NAMALWA (cell line): ENCODE results near the gene NFU1.

Experiments
- DNase-seq: peaks from one replicate; pipeline ENCODE4 v3.0.0-alpha.2; 2015; ENCODE audit warnings: low spot score

Gene NFU1

DNA sequence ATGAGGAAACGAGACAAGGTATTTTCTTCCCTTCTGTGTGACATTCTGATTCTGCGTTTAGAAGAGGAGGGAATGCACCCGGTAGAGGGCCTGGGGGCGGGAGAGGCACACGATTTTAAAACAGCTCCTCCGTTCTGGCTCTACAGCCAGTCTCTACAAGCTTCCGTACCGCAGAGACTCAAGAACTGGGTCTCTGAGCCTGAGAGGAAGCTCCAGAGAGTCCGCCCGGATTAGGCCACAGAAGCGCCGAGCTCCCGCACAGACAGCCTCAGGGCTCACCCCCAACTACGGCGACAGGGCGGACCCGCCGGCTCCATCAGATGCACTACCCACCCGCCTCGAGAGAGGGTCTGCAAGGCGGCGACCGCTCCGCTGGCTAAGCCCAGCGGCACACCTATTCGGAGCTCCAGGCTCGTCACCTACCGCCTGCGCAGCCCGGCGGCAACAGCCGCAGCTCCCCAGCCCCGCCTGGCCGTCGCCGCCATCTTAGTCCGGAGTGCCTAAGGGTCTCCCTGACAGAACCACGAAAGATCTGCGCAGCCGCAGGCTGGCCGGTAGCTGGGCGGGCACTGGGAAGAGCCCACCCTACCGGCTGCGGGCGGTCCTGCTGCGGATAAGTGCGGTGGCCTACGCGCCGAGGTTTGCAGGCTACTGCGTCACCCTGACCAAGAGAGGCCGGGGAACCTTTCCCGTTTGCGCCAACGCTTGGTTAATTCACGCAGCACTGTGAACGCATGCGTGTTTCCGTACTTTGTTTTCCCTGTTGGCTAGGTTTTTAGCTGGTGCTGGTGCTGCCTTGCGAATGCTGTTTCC, at the start of gene NFU1:
Gene NFU1 (minus strand): TSS at position 498 of the 813 bp plus-strand sequence. CDS start 13 bp downstream, at position 485.
- peak; percentile 94 for DNase-seq

DNA sequence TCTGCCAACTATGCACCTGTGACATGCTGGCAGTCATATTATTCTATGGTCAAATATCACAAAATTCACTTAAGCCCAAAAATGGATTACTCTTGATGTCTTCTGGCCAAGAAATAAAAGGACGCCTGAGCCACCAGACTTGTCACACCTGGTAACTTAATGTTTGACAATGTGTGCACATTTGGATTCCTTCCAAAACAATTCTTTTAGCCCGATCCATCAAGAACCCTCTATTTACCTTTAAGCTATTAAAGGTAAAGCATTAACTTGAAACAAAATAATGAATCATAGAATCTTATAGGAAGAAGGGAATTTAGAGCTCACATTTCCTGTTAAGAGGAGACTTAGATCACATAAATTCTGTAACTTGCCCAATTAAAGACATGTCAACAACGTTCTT, 46.5 kb upstream of the NFU1 start:
- no peak for DNase-seq

DNA sequence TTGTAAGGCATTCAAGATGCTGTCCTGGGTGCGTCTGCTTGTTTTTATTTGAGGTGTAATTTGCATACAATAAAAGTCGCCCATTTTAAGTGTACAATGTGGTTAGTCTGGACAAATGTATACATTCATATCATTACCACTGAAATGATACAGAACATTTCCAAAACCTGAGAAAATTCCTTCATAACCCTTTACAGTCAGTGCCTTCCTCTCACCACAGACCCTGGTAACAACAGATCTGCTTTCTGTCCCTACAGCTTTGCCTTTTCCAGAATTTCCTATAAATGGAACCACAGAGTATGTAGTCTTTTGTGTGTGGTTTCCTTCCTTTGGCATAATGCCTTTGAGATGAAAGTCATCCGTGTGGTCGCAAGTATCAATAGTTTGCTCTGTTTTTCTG, 45.8 kb upstream of the NFU1 start:
- DNase-seq = no peak

DNA sequence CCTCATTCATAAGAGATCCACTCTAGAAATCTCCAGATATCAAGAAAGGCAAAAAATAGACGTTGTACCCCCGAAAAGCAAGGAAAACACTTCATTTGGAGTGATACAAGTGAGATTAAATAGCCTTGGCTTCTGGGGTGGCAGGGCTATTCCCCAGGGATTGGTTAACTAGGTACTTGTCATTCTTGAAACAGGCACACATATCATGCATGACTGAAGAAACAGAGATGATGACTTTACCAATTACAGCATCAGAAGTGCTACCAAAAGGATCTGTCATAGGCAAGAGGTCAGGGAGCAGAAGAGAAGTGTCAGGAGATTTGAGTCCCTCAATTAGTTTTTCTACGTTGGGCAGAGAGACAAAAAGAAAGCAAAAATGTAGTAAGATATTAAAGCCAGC, 45.2 kb upstream of the NFU1 start:
- peak; percentile 9 for DNase-seq

DNA sequence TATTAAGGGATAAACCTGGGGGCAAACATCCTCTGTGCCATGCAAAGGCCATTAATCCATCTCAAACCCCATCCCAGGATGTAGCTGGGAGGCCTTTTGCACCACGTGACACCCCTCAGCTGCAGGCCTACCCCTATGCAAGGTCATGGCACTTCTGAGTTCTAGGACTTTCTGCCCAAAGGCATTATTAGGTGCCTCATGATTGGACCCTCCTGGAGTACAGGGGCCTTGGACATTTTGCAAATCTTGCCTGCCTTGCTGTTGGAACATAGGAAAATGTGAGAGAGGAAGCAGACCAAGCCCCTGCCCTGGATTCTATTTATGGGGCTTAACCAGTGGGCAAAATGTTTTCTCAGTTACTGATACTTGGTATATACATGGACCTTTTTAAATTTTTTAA, 44.2 kb upstream of the NFU1 start:
- DNase-seq = no peak

DNA sequence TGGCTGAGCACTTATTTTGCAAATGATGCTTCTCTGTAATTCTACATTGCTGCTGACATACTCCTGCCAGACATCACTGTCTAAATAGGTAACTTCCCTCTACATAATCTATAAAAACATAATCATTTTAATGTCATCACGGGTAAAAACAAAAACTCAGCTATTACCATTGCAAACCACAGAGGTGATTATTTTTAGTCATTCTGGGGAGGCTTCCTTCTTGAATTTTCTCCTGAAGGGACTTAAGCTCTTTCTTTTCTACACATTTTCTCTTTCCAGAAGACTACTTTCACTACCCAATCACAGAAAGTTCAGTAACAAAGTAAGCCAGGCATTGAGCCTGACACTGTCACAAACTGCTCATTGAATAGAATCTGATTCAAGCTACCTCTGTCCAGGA, 40.4 kb upstream of the NFU1 start:
- no peak for DNase-seq

DNA sequence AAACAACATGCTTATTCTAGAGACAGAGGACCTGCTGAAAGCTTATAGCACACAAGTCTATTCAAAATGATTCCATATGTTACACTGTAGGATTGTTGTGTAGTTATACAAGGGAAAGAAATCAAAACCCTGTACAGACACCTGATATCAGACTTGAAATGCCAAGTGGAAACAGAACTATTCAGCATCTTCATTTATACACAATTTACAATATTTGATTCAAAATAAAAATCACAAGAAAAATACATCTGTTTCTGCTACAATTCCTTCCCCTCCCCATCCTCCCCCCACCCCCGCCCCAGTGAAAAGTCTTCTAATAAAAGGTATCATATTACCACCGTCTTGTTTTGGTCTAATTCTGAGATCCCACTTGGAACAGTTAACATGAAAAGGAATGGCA, 37.5 kb upstream of the NFU1 start:
- DNase-seq = no peak

DNA sequence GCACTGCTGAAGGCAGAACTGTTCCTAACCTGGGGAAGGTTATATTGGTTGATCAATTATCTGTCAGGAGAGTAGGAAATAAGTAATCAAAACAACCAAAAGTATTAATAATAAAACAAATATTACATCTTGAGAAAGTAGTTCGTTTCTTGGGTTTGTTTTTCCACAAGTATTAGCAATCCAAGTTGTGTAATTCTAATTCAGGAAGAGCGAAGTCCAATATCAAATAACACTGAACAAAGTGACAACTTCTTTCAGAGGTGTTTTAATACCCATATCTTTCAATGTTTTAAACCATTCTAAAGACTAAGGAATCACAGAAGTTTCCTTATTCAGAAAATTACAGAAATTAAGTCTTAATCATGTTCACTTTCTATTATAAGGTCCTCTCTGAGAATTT, 34.6 kb upstream of the NFU1 start:
- no peak for DNase-seq

DNA sequence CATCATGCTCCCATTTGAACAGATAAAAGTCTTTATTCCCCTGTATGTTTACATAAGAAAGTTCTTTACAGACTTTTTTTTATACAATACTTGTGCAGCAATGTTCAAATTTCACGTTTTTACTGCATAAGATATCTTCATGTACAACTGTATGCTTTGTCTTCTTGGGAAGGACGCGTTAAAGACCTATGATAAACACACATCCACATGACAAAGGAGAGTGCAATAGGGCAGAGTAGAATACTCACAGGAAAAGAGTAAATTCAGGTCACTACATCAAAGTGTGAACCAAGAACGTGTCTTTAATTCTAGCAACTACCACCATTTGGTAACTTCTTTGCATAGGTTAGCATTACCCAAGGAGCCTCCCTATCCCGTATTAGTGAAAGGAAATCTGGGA, 33.7 kb upstream of the NFU1 start:
- no peak for DNase-seq

DNA sequence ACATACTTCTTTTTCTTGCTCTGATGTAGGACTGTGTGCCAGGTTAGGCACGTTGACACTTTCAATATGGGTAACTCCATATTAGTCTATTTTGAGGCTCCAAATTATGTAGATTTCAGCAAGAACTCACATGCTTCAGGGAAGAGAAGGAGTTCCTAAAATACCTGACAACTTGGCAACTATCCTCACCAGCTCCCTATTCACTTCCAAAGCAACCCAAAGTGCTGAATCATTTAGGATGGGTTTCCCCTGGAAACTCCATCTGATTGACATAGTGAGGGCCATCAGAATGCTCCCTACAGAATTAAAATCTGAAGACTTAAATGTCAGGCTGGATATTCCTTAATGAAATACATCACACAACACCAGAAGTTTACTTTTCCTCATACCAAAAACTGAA, 32.5 kb upstream of the NFU1 start:
- no peak for DNase-seq

DNA sequence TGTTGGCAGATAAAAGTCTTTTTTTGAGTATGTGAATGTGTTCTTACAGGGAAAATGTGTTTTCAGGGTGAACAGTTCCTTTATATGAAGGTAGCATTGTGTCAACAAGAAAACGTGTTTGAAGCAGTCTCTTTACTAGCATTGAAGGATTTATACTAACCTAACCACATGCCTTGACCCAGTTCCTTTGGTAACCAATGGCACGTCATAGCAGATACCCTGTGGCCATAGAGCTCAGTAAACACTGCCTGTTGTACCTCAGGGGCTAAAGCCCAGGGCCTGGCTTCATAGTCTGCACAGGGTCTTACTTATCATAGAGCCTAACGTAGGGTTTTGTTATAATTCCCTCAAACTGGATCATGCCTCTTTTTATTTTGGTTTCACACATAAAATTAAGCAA, 32.1 kb upstream of the NFU1 start:
- DNase-seq = no peak

DNA sequence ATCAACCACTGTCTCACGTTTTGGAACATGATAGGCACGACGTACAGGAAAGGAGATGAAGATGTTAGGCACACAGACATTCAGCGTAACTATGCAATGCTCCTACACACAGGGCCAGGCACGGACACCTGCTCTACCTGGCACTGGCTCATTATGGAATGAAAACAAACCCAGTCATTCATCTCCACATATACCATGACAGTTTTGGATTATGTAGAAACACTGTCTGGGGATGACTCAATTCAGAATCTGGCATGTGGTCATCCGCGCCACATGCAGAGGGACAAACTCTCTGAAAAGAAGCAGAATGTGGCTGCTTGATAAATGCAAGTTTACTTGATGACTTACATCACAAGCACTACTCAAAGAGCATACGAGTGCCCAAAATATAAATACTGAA, 29.5 kb upstream of the NFU1 start:
- DNase-seq = no peak

DNA sequence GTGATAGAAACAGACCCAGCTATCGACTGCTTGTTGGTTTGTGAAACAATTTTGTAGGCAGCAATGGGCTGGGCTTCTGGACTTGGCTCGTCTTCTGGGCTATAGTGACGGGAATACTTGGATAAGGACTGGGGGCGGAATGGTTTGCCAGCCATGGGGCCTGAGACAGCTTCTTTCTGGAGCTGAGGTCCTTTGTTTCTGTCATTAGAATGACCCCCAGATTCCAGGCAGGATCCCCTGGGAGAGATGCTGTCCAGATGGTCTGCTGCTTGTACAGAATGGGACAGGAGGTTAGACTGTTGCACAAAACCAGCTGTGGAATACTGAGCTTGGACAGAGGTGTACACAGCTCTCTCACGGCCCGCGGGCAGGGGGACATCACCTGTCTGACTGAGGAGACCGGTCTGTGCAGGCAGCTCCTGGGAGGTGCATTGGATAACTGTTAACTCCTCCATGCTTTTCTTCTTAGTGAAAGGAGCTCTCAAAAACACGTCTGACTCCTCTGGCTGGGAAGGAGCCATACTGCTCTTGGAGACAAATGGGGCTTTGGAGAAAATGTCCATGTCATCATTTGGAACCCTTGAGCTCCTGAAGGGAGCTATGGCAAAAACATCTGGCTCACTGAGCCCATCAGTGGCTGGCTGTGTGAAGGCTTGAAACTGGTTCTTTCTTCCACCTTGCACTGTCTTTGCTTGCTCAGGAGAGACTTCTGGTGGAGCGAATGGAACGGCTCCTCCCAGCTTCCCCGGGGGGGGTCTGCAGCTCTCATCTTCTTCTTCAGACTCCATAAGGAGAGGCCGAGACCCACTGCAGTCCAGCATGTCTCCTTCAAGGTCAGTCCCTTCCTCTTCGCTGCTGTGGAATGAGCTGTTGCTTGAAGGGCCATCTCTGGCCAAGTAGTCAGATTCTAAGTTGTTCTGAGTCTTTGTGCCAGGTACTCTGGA, 28.6 kb upstream of the NFU1 start:
- no peak for DNase-seq

DNA sequence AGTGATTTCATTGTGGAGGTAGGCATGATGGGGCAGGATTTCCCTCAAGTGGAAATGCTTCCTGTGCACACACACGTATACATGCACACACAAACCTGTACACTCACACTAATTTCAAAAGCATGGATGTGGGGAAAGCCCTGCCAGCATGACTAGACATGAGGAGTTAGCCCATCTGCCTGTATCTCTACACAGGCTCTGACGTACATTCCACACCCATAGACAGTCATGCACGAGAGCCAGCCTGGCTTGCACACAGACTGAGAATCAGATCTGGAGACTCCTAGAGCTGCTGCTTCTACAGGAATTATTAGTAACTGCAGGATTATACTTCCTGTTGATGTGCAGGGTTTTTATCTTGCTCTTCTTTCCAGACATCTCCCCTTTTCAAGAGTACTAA, 27.3 kb upstream of the NFU1 start:
- no peak for DNase-seq

DNA sequence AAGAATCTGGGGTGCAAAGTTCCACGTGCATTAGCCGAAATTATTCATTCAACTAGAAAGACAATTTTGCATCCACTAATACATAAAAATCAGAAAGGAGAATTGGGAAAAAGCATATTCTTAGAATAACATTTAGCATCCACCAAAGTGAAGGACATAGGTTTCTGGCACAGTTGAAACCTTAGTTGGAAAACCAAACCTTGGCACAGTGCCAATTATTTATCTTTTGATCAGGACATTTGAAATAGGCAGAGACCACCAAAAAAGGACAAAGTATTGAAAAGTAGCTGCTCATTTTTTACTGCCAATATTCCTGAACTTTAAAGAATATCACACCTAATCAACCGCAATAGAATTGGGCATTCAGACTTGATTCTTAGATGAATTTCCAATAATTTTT, 25.5 kb upstream of the NFU1 start:
- no peak for DNase-seq

DNA sequence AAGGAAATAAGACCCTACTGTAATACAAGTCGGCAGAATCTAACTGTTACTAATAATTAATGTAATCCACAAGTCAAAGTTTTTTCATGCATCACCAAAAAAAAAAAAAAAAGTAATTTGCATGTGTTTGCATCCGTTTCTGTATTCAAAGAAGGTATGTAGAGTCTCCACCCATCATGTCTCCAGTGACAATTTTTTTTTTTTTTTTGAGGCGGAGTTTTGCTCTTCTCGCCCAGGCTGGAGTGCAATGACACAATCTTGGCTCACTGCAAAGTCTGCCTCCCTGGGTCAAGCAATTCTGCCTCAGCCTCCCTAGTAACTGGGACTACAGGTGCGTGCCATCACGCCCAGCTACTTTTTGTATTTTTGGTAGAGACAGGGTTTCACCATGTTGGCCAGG, 24.2 kb upstream of the NFU1 start:
- no peak for DNase-seq

DNA sequence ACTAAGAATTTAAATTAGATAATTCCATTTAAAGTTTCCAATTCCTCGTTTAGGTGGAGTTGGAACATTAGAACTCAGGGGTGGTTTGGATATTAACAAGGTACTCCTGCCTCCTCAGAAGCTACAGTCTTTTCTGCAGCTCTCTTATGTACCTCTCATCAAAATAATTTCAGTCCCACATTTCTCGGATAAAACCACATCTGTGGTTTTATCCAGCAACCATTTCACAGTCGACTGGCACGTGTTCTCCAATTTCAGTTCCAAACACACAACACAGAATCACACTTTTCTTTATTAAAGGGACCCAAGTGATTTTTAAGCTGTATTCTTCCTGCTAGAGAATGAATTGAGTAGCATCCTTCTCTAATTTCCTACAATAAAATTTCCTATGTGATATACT, 22.7 kb upstream of the NFU1 start:
- no peak for DNase-seq

DNA sequence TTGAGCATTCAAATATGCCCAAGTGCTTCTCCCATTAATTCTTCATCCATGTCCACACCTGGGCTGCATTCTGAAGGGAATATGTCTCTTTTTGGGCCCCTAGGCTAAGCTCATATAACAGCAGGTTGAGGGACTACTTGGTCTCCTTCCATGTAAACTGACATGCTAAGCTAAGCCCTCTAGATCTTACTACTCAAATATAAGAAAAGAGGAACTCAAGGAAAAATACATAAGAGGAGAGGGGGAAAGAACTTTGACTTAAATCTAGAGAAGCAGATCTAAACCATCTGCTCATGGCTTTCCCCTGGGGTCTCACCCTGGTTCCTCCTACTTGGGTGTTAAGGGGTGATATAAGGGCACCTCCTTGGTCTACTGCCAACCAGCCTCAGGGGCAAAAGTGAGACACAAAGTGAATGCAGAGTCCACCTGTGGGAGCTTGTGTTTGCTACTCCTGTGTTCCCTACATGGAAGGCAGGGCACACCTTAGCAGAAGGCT, 19.8 kb upstream of the NFU1 start:
- DNase-seq = no peak

DNA sequence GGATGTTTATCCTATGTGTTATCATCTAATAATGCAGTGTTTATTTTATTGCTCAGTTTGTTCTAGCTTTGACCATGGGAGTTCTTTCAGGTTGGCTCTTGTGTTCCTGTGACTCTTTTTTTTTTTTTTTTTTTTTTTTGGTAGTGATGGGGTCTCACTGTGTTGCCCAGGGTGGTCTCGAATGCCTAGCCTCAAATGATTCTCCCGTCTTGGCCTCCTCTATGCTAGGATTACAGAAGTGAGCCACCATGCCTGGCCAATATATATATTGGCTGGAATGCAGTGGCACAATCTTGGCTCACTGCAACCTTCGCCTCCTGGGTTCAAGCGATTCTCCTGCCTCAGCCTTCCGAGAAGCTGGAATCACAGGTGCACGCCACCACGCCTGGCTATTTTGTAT, 18.9 kb upstream of the NFU1 start:
- DNase-seq = no peak

DNA sequence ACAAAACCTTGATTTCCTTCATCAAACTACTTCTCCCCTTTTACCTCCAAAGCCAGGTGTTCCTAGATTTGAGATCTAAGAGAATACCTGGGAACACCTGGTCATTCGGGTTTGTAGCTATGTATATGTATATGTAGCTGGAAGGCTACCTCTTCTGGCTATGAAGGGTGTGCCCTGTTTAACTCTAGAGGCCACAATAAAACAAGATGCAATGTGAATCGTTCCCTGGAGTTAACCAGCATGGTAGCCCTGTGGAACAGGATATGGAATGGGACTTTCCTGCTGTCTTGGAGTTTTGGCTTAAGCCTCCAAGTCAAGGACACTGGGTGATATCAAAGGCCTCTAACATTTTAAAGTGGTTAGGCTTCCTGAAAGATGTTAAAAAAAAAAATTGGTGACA, 17.7 kb upstream of the NFU1 start:
- DNase-seq = no peak

DNA sequence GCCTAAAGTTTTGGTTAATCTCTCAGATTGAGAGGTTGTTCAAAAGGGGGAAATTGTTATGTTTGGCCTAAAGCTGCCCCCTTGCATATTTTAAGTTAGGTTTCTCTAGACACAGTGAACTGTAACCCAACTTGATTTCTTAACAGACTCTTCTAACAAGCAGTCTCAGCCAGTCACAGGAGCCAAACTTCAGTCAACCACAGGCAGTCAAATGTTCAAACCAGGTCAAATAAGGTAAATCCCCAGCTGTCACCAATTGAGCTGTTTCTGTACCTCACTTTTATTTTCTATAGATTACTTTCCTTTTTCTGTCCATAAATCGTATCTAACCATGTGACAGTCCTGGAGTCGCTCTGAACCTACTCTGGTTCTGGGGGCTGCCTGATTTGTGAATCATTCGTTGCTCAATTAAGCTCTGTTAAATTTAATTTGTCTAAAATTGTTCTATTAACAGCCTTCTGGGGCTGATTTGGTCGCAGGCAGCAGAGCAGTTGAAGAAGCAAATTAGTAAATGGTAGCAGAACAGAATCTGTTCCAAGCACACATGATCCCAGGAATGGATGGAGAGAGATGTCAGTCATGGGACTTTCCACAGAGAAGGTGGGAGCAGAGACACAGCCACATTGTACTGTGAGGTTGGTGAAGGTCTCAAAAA, 16.4 kb upstream of the NFU1 start:
- no peak for DNase-seq

DNA sequence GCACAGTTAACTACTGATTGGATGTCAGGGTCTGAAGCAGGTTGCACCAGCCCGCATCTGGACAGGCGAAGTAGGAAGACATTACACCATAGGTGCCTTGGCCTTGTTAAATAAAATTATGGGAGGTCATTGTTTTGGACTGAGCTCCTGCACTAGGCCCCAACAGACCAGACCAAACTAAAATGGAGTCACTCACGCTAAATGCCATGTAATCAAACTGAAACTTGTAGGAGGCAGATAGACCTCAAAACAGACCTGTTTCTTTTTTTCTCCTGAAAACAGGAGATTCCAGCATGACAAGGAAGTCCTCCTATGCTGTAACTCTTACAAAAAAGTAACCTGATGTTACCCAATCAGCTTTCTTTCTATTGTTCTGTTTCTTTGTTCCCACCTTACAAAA, 15.5 kb upstream of the NFU1 start:
- no peak for DNase-seq
